KOPT-K1 (cell line): ENCODE results near the gene SLC6A1.
"Not testable (repeated sequence)": the region's sequence is repeated elsewhere in the genome, so short reads cannot be mapped to it uniquely, and the experiment has no call there.

ENCODE experiments used
- H3K27ac ChIP-seq: fragments of 200-600 bp; sonication (generic); 2 replicates; pipeline ENCODE4 v1.5.1; 2016; ENCODE audit warnings: antibody characterized with exemption, mild to moderate bottlenecking, low read depth, low read length; ENCODE audit not compliant: poor library complexity, severe bottlenecking
- H3K36me3 ChIP-seq: fragments of 200-600 bp; sonication (generic); 2 replicates; pipeline ENCODE4 v1.5.1; 2017; ENCODE audit warnings: antibody characterized with exemption, mild to moderate bottlenecking, low read length, moderate library complexity; ENCODE audit not compliant: insufficient read depth
- H3K9me3 ChIP-seq: fragments of 200-600 bp; sonication (generic); 2 replicates; pipeline ENCODE4 v1.5.1; 2017; ENCODE audit warnings: antibody characterized with exemption, low read length, mild to moderate bottlenecking; ENCODE audit not compliant: insufficient read depth, poor library complexity, severe bottlenecking

Gene SLC6A1

GRCh38 chr3:11047500-11047899, 55.0 kb downstream of the SLC6A1 start:
- Histone ChIP-seq H3K36me3 (no peaks in the 10 kb centered on the region), H3K9me3 (peaks cover 6% of the 10 kb centered on the region)

DNA sequence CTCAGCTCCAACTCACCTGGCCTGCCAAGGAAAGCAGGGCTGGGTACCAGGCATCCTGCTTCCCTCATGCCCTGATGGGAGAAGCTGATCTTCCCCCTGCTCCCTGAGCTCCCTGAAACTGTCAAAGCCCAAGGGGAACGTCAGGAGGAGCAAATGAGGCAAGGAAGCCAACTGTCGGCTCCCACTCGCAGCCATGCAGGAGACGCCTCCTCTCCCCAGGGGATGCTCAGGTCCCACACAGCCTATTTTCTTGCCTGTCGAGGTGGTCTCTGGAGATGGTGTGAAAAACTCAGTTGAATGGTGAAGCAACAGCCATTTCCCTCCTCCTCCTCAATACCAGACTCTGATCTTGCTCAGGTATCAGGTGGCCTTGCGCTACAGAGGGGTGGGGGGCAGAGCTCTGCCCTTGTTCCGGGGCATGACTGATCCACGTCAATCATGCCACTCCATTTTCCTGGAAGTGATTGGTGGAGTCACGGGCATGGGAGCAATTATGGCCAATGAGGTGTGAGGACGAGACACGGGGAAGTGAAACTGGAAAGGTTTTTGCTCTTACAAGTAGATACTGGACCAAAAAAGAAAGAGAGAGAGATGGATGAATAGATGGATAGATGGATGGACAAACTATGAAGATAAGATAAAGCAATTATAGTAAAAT, 58.2 kb downstream of the SLC6A1 start:
- Histone ChIP-seq H3K27ac (no peak overlapping the region), H3K36me3 (no peaks in the 10 kb centered on the region), H3K9me3 (no peaks in the 10 kb centered on the region)

More at GRCh38 chr3:11047500-11047899, 55.0 kb downstream of the SLC6A1 start:
- no peak overlapping the region for H3K27ac ChIP-seq

DNA sequence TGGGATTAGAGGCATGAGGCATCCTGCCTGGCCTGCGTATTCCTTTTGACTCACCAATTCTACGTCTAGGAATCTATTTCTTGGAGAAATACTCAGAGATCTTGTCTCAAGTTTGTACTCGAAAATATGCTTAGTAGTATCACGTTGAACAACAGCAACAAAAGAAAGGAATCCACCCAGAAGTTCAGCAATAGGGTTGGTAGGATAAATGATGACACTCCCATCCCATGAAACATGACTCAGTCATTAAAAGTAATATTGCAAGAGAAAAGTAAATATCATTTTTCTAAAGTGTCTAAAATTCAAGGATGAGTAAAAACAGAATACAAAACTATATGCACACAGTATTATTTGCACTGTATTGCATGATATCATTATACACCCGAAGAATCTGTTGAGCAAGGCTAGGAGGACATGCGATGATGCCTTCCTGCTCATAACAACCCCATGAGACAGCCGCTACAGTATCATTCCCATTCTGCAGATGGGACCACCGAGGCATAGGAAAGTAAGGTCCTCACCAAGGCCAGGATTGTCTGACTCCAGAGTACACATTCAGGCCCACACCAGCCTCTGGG, 61.5 kb downstream of the SLC6A1 start:
- Histone ChIP-seq H3K9me3 (no peaks in the 10 kb centered on the region), H3K36me3 (no peaks in the 10 kb centered on the region), H3K27ac (no peak overlapping the region)

GRCh38 chr3:11054739-11055438, 62.3 kb downstream of the SLC6A1 start:
- H3K36me3 ChIP-seq: no peaks in the 10 kb centered on the region
- no peaks in the 10 kb centered on the region for H3K9me3 ChIP-seq
- H3K27ac ChIP-seq: no peak overlapping the region

DNA sequence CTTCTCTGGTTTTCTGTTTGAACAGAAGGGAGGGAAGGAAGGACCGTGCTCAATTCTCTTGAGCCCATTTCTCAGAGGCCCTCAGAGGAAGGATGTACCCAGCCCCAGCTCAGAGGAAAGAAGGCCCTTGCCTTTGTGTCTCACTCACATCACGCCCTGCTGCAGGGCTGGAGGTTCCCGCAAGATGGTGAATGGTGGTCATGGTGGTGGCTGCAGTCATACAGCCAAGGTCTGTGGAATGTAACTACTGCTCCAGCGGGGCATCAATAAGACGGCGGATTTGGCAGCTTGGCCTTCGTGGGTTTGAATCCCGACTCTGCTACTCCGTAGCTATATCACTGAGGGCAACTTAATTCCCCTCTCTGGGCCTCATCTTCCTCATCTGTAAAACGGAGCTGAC, 62.9 kb downstream of the SLC6A1 start:
- Histone ChIP-seq H3K9me3 (no peaks in the 10 kb centered on the region), H3K27ac (no peak overlapping the region), H3K36me3 (no peaks in the 10 kb centered on the region)

GRCh38 chr3:11056531-11057050, 64.0 kb downstream of the SLC6A1 start:
- Histone ChIP-seq H3K36me3 (no peaks in the 10 kb centered on the region), H3K27ac (no peak overlapping the region), H3K9me3 (no peaks in the 10 kb centered on the region)

- Histone ChIP-seq H3K36me3 (no peaks in the 10 kb centered on the region), H3K9me3 (no peaks in the 10 kb centered on the region), H3K27ac (no peak overlapping the region)
Measured at GRCh38 chr3:11057655-11058054, 65.1 kb downstream of the SLC6A1 start.

DNA sequence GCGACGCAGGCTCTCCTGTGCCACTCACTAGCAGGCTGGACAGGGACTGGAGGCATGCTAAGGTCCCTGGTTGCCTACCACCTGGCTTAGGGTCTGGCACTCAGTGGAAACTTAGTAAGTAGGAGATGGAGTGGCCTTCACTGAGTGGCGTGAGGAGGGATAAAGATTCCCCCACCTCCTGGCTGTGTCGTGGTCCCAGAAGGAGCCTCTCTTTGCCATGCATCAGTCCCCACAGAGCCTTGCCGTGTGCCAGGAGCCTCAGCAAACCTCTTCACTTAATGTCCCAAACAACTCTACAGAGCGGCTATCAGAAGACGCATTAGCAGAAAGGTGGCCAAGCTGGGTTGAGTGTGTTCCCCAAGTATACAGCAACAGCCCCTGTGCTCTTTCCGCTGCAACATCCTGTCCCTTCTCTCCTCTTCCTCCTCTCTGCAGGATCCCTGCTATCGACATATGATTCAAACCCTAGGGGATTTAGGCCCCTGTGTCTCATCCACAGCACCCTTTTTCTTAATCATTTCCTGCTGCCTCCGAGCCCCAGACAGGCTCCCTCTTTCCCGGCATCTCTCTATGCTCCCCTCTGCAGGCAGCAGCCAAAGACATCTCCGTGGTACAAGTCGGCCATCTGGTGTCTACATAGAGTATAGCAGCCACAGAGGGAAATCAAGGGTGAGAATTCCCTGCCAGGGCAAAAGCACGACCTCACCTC, 66.7 kb downstream of the SLC6A1 start:
- Histone ChIP-seq H3K27ac (no peak overlapping the region), H3K9me3 (peaks cover 6% of the 10 kb centered on the region)

GRCh38 chr3:11059799-11060115, 67.2 kb downstream of the SLC6A1 start:
- Histone ChIP-seq H3K36me3 (no peaks in the 10 kb centered on the region), H3K27ac (no peak overlapping the region), H3K9me3 (peaks cover 11% of the 10 kb centered on the region)

More for the DNA sequence above, 66.7 kb downstream of the SLC6A1 start:
- no peaks in the 10 kb centered on the region for H3K36me3 ChIP-seq

DNA sequence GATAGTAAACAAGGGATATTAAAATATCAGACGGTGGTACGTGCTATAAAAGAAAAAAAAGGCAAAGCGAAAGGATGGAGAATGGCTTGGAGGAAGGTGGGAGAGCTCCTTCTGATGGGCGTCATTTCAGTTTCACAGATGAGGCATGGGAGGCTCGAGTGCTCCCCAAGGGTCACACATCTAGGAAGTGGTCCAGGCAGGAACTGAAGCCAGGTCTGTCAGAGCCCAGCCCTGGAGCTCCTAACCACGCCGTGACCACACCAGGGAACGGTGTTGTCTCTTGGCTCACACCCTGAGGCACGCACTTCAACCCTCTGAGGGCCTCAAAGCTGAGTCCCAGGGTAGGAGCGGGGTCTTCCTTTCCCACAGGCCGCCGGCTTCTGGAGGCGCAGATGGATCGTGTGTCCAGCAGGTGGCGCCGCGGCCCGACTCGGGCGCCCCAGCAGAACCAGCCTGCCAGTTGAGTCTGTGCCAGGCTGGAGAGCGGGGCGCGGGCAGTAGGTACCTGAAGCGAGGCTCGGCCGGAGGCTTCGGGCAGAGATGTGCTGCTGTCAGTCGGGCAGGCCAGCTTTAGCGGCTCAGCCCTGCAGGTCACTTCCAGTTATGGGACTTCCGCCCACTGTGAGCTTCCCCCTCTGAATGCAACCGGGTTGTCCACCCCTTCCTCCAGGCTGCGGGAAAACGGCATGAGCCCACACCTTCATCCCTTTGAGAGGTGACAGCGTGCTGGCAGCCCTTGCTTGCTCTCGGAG, 68.1 kb downstream of the SLC6A1 start:
- H3K27ac ChIP-seq: no peak overlapping the region
- H3K36me3 ChIP-seq: no peaks in the 10 kb centered on the region
- peaks cover 16% of the 10 kb centered on the region for H3K9me3 ChIP-seq

- H3K9me3 ChIP-seq: peaks cover 16% of the 10 kb centered on the region
- H3K36me3 ChIP-seq, H3K27ac ChIP-seq: not testable (repeated sequence)
Measured at GRCh38 chr3:11061268-11061871, 68.8 kb downstream of the SLC6A1 start.

DNA sequence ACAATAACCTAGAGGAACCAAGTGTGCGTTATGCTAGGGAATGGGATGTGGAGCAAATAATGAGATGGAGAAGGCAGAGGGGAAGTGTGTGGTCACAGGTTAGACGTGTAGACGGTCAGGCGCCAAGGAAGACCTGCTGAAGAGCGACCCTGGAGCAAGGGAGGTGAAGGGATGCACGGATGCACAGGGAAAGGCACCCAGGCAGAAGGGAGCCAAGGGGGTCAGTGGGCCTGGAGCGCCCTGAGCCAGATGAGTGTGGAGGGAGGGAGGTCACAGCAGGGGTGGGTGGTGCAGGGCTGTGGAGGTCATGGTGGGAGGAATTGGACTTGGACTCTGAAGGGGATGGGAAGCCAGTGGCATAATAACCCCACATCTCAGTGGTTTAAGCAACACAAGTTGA, 70.2 kb downstream of the SLC6A1 start:
- no peak overlapping the region for H3K27ac ChIP-seq

DNA sequence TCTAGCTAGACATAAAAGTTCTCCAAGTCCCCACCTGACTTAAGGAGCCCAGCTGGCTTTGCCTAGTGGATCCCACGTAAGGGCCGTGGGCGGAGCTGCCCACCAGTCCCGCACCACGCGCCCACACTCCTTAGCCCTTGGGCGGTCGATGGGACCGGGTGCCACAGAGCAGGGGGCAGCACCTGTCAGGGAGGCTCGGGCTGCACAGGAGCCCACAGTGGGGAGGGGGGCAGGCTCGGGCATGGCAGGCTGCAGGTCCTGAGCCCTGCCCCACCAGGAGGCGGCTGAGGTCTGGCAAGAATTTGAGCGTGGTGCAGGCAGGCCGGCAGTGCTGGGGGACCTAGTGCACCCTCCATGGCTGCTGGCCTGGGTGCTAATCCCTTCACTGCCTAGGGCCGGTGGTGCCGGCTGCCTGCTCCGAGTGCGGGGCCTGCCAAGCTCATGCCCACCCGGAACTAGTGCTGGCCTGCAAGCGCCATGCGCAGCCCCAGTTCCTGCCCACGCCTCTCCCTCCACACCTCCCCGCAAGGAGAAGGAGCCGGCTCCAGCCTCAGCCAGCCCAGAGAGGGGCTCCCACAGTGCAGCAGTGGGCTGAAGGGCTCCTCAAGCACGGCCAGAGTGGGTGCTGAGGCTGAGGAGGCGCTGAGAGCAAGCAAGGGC, 78.7 kb downstream of the SLC6A1 start:
- H3K36me3 ChIP-seq: no peaks in the 10 kb centered on the region
- H3K9me3 ChIP-seq: peaks cover 7% of the 10 kb centered on the region
- no peak overlapping the region for H3K27ac ChIP-seq

More for the DNA sequence above, 70.2 kb downstream of the SLC6A1 start:
- no peaks in the 10 kb centered on the region for H3K36me3 ChIP-seq
- peaks cover 19% of the 10 kb centered on the region for H3K9me3 ChIP-seq

DNA sequence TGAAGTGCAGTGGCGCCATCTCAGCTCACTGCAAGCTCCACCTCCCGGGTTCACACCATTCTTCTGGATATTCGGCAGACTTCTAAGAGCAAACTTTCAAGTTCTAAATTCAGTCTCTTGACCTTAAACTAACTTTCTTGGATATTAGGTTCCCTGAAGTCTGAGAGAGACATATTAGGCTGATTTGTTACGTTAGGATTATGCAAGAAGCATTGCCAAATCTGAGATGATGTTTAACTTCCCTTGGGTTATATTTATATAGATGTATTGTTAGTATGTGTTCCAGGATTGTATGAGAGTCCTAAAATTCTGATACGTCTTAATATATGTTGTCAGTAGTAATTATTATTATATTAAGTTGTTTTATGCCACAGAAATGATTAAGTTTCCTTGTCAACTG, 80.1 kb downstream of the SLC6A1 start:
- Histone ChIP-seq H3K9me3 (peaks cover 5% of the 10 kb centered on the region), H3K36me3 (no peaks in the 10 kb centered on the region), H3K27ac (no peak overlapping the region)
